Astrocyte (in vitro differentiated cells and primary cell): ENCODE data around the gene CELSR3. TPM values are rescaled to one million over a fixed set of nuclear protein-coding genes. Genes with fewer than 3 reads are reported as not detected.
A peak's percentile ranks its signal among the peaks of the same experiment; 100 is the strongest.

Source experiments
- DNase-seq: peaks from one replicate; pipeline ENCODE4 v3.0.0-alpha.2; 2010; ENCODE audit warnings: low read depth
- FAIRE-seq: peaks from 2 replicates; lab custom pipeline; 2011; peaks lifted over from hg19 to GRCh38; lab: Jason Lieb, UNC
- H2AFZ ChIP-seq: 2 replicates; pipeline ENCODE4 v1.6.0; 2012; ENCODE audit warnings: low read depth, low read length, inconsistent platforms
- H3K27ac ChIP-seq: 2 replicates; pipeline ENCODE4 v1.5.1; 2011; ENCODE audit warnings: low read depth, low read length, inconsistent platforms
- H3K27me3 ChIP-seq: 2 replicates; pipeline ENCODE4 v1.6.0; 2011; ENCODE audit warnings: low read length, inconsistent platforms; ENCODE audit not compliant: insufficient read depth
- H3K36me3 ChIP-seq: 2 replicates; pipeline ENCODE4 v1.5.1; 2011; ENCODE audit warnings: low read length, inconsistent platforms; ENCODE audit not compliant: insufficient read depth
- H3K4me1 ChIP-seq: 2 replicates; pipeline ENCODE4 v1.5.1; 2011; ENCODE audit warnings: low read length, inconsistent platforms; ENCODE audit not compliant: insufficient read depth
- H3K4me2 ChIP-seq: 2 replicates; pipeline ENCODE4 v1.6.0; 2012; ENCODE audit warnings: low read length, inconsistent platforms
- H3K4me3 ChIP-seq: 2 replicates; pipeline ENCODE4 v1.5.1; 2011; ENCODE audit warnings: low read depth, mild to moderate bottlenecking, low read length, inconsistent platforms; ENCODE audit not compliant: insufficient read depth
- H3K79me2 ChIP-seq: 2 replicates; pipeline ENCODE4 v1.6.0; 2012; ENCODE audit warnings: mild to moderate bottlenecking, low read length, inconsistent platforms; ENCODE audit not compliant: insufficient read depth
- H3K9ac ChIP-seq: 2 replicates; pipeline ENCODE4 v1.6.0; 2012; ENCODE audit warnings: mild to moderate bottlenecking, low read length, inconsistent platforms
- H3K9me3 ChIP-seq: 2 replicates; pipeline ENCODE4 v1.5.1; 2012; ENCODE audit warnings: low read depth, mild to moderate bottlenecking, low read length, inconsistent platforms; ENCODE audit not compliant: insufficient read depth
- H4K20me1 ChIP-seq: 2 replicates; pipeline ENCODE4 v1.6.0; 2012; ENCODE audit warnings: low read length, inconsistent platforms; ENCODE audit not compliant: insufficient read depth
- H3K27ac Mint-ChIP-seq: one replicate; pipeline ENCODE4 v1.8.0; 2021; ENCODE audit warnings: mild to moderate bottlenecking, mixed read lengths; ENCODE audit not compliant: unreplicated experiment
- H3K27me3 Mint-ChIP-seq: one replicate; pipeline ENCODE4 v1.8.0; 2021; ENCODE audit warnings: low read depth, mixed read lengths; ENCODE audit not compliant: unreplicated experiment
- H3K36me3 Mint-ChIP-seq: one replicate; pipeline ENCODE4 v1.8.0; 2021; ENCODE audit warnings: low read depth, mixed read lengths; ENCODE audit not compliant: unreplicated experiment
- H3K4me1 Mint-ChIP-seq: one replicate; pipeline ENCODE4 v1.8.0; 2021; ENCODE audit warnings: low read depth, mixed read lengths; ENCODE audit not compliant: unreplicated experiment
- H3K4me3 Mint-ChIP-seq: one replicate; pipeline ENCODE4 v1.8.0; 2021; ENCODE audit warnings: mild to moderate bottlenecking, moderate library complexity, mixed read lengths; ENCODE audit not compliant: unreplicated experiment
- H3K9me3 Mint-ChIP-seq: one replicate; pipeline ENCODE4 v1.8.0; 2021; ENCODE audit warnings: mild to moderate bottlenecking, mixed read lengths; ENCODE audit not compliant: unreplicated experiment
- CTCF ChIP-seq: IDR thresholded peaks from 2 replicates; pipeline ENCODE4 v1.5.1; 2011; ENCODE audit warnings: low read depth, mild to moderate bottlenecking, inconsistent platforms, low read length, moderate library complexity; ENCODE audit not compliant: insufficient read depth
- EZH2 ChIP-seq: IDR thresholded peaks from 2 replicates; pipeline ENCODE4 v1.6.1; 2012; ENCODE audit warnings: mild to moderate bottlenecking, low read length, inconsistent platforms; ENCODE audit not compliant: insufficient read depth
- total RNA-seq: library from RNA; stranded (reverse); gene quantifications from 2 replicates; pipeline ENCODE4 v1.2.1, GENCODE V29; 2021

Gene CELSR3
- total RNA-seq, 1 donor from 2014 or later, result 8.6 TPM

DNA sequence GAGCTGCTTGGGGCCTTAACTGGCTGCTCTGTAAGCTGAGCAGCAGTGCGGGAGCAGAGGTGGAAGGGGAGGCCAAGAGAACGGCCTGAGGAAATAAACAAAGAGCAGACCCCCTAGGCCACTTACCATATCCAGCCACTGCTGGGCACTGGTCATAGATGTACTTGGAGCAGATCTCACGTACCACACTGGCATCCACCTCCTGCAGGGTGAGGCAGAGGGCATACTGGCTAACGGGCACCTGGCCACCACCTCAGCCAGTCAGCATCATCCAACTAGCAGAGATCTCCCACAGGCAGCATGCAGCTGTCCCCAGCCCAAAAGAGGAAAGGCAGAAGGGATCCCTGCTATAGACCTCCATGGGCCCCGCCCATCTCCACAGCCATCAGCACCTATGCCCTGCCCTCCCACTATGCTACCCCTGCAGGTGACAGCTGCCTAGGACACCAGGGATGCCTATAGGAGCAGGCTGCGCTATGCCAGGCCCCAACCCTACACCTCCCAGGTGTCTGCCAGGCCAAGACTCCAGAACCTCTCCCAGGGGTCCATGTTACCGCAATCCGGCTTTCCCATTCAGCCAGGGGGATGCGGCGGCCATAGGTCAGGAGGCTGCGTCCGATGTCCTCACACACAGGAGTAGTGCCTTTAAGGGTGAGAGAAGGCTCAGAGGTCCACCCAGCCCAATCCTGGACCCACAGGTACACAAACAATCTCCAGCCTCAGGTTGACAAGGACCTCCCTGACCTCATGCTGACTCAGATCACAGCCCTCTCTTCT is 63.0 kb downstream of the CELSR3 start:
- H3K4me3 ChIP-seq, result no peak overlapping the region
- DNase-seq (no peak), FAIRE-seq (no peak)
- Mint-ChIP-seq H3K27me3 (no peaks in the 10 kb centered on the region), H3K4me3 (no peak overlapping the region), H3K36me3 (peaks cover 18% of the 10 kb centered on the region), H3K4me1 (peaks cover 44% of the 10 kb centered on the region), H3K9me3 (no peaks in the 10 kb centered on the region), H3K27ac (peak overlapping the region; percentile 89)
- TF ChIP-seq CTCF (no peak), EZH2 (no peak)
- H2AFZ ChIP-seq, result no peak overlapping the region
- peaks cover 15% of the 10 kb centered on the region for H3K79me2 ChIP-seq
- no peaks in the 10 kb centered on the region for H3K27me3 ChIP-seq
- peaks cover 53% of the 10 kb centered on the region for H3K4me1 ChIP-seq
- peak overlapping the region; percentile 74 for H3K4me2 ChIP-seq
- no peaks in the 10 kb centered on the region for H3K9me3 ChIP-seq
- peaks cover 18% of the 10 kb centered on the region for H4K20me1 ChIP-seq
- peak overlapping the region; percentile 92 for H3K27ac ChIP-seq
- peaks cover 43% of the 10 kb centered on the region for H3K36me3 ChIP-seq
- H3K9ac ChIP-seq, result peak overlapping the region; percentile 79

- Histone ChIP-seq H3K79me2 (peaks cover 16% of the 10 kb centered on the region), H3K36me3 (peaks cover 37% of the 10 kb centered on the region), H3K9ac (peak overlapping the region; percentile 79), H4K20me1 (peaks cover 12% of the 10 kb centered on the region), H3K4me2 (peak overlapping the region; percentile 74), H3K9me3 (no peaks in the 10 kb centered on the region), H2AFZ (no peak overlapping the region), H3K4me3 (peak overlapping the region; percentile 26), H3K27ac (peak overlapping the region; percentile 92), H3K27me3 (no peaks in the 10 kb centered on the region), H3K4me1 (peaks cover 60% of the 10 kb centered on the region)
- Mint-ChIP-seq H3K27ac (peak overlapping the region; percentile 89), H3K36me3 (peaks cover 16% of the 10 kb centered on the region), H3K9me3 (no peaks in the 10 kb centered on the region), H3K4me1 (peaks cover 48% of the 10 kb centered on the region), H3K27me3 (no peaks in the 10 kb centered on the region), H3K4me3 (no peak overlapping the region)
- TF ChIP-seq CTCF (no peak), EZH2 (no peak)
- DNase-seq (no peak), FAIRE-seq (no peak)
These were observed 63.6 kb downstream of the CELSR3 start for GRCh38 chr3:48599077-48599501.
